ENCODE data around the gene JPT2. TPM values are rescaled to one million over a fixed set of nuclear protein-coding genes. Genes with fewer than 3 reads are reported as not detected.

The JPT2 gene
- polyA plus RNA-seq, 2 of the 4 experiments (the other 2 are of a cell fraction) = 97.6 to 139 TPM

DNA sequence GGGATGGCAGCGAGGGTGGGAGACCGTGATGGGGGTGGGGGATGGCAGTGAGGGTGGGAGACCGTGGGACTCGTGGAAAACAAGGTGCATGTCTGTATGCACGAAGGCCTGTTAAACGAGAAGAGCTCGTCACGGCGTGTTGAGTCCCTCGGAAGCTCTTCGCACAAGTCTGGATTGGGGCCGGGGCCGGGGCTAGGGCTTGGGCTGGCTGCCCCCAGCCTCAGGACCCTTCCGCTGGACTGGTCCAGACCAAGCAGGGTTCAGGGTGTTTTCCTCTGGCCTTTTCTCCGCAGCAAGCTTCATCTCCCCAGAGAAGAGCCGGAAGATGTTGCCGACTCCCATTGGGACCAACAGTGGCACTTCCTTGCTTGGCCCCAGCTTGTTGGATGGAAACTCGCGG, 7.7 kb upstream of the JPT2 start (continued):
- TF ChIP-seq CHD2 (IDR thresholded peaks at IDR 0.05; ENCODE audit: low read length, partially characterized antibody) = no peak
- no peak for TF ChIP-seq HEYL (CRISPR knock-in tag; IDR thresholded peaks at IDR 0.05)
- no peak for TF ChIP-seq NR3C1 (IDR thresholded peaks at IDR 0.05)
- TF ChIP-seq, protein P1, sequence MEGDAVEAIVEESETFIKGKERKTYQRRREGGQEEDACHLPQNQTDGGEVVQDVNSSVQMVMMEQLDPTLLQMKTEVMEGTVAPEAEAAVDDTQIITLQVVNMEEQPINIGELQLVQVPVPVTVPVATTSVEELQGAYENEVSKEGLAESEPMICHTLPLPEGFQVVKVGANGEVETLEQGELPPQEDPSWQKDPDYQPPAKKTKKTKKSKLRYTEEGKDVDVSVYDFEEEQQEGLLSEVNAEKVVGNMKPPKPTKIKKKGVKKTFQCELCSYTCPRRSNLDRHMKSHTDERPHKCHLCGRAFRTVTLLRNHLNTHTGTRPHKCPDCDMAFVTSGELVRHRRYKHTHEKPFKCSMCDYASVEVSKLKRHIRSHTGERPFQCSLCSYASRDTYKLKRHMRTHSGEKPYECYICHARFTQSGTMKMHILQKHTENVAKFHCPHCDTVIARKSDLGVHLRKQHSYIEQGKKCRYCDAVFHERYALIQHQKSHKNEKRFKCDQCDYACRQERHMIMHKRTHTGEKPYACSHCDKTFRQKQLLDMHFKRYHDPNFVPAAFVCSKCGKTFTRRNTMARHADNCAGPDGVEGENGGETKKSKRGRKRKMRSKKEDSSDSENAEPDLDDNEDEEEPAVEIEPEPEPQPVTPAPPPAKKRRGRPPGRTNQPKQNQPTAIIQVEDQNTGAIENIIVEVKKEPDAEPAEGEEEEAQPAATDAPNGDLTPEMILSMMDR (IDR thresholded peaks at IDR 0.05) = no peak
- no peak for TF ChIP-seq FOSL2 (IDR thresholded peaks at IDR 0.05)
- TF ChIP-seq FOSL2 (CRISPR knock-in tag; IDR thresholded peaks at IDR 0.05) = no peak
- no peak for TF ChIP-seq EHMT2 (IDR thresholded peaks at IDR 0.05; ENCODE audit: low read depth)
- TF ChIP-seq MAZ (IDR thresholded peaks at IDR 0.05; ENCODE audit: borderline replicate concordance, low read depth, low read length) = no peak
- no peak for TF ChIP-seq RNF2 (IDR thresholded peaks at IDR 0.05; ENCODE audit: borderline replicate concordance, low read depth)

DNA sequence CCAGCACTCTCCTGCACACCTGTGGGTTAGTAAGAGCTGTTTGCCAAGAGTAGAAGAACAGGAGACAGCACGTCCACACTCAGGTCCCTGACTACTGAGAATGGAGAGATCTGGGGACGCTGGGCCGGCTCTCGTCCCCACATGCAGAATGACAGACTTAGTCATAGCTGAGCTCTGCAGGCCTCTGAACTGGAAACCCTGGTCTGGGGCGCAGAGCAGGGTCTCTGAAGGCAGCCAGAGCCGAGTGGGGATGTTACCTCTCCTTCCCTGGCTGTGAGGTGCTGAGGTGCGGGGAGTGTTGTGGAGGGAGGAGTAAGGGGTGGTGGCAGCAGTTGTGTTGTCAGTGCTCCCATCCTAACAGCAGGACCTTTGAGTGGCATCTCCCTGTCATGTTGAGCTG, 7.2 kb upstream of the JPT2 start:
- no peak for FAIRE-seq
- peaks cover 12% of the 10 kb centered on the region for H3K4me1 ChIP-seq
- H3K4me2 ChIP-seq = no peak overlapping the region
- H3K27ac ChIP-seq = no peak overlapping the region
- ChIA-PET CTCF (interaction anchor here (0.8 to 1.6 kb wide), 3 partner anchors 21 to 62 kb away, joined by 3 to 5 read pairs (median 4); partner anchors contain the start of gene MAPK8IP3), POLR2A (no interaction called here)
- no peak for DNase-seq (ENCODE audit: low read depth in 1 of 2, low spot score in 1 of 2)
- H3K9me3 ChIP-seq = no peaks in the 10 kb centered on the region
- WGBS (ENCODE audit: missing lambda C conversion rate) = 92% methylated on average over 7 of the region's 7 CpGs
- ATAC-seq = no peak
- TF ChIP-seq EHF (CRISPR knock-in tag; IDR thresholded peaks at IDR 0.05) (no peak), HOXA7 (CRISPR knock-in tag; IDR thresholded peaks at IDR 0.05) (no peak), RCOR1 (IDR thresholded peaks at IDR 0.05; ENCODE audit: low read depth, low read length) (no peak), CHD4 (IDR thresholded peaks at IDR 0.05; ENCODE audit: borderline replicate concordance) (no peak), HEYL (CRISPR knock-in tag; IDR thresholded peaks at IDR 0.05) (no peak), PHF8 (IDR thresholded peaks at IDR 0.05; ENCODE audit: borderline replicate concordance, low read depth) (no peak), RAD21 (conservative IDR thresholded peaks at IDR 0.05 in 1 of 2, IDR thresholded peaks at IDR 0.05 in 1 of 2) (no peak), JUNB (IDR thresholded peaks at IDR 0.05) (no peak)
- no peak overlapping the region for H3K4me3 ChIP-seq

DNA sequence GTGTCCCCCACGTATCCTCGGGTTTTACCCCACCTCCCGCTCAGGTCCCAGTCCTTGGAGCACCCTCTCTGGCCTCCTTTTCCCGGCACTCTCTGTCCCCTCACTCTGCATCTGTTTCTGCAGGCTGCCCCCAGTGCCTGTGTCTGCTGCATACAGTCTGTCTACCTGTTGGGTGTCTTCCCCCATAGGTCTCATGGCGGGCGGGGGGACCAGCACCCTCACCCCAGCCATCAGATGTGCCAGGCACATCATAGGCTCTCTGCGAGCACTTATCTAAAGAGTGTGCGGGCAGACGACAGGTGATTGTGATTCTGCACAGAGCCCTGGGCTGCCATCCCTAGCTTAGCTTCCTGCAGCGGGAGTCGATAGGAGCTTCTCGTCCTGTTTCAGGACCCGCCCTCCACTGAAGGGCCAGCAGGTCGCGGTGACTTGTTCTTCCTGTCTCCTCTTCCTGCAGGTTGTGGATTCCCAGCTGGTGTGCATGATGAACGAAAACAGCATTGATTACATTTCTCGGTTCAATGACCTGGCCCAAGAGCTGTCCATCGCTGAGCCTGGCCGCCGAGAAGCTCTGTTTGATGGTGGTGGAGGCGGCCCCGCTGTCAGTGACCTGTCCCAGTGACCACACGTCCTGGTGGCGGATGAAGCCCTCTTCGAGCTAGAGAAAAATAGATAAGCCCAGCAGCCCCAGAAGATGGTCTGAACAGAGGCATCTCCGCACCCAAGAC, 4.5 kb upstream of the JPT2 start:
- POLR2A ChIA-PET = interaction anchor here (1.2 kb wide), 1 partner anchor 33 kb away, joined by 4 read pairs; the partner anchor contains the start of gene MAPK8IP3
- H3K4me2 ChIP-seq = no peak overlapping the region
- peaks cover 17% of the 10 kb centered on the region for H3K4me1 ChIP-seq
- DNase-seq (ENCODE audit: low read depth in 1 of 2, low spot score in 1 of 2) = no peak
- no peak for FAIRE-seq
- no peaks in the 10 kb centered on the region for H3K9me3 ChIP-seq
- WGBS (ENCODE audit: missing lambda C conversion rate) = 96% methylated on average over 26 of the region's 26 CpGs
- no peak overlapping the region for H3K4me3 ChIP-seq
- no peak overlapping the region for H3K27ac ChIP-seq
- no peak for ATAC-seq
- TF ChIP-seq, protein P2, sequence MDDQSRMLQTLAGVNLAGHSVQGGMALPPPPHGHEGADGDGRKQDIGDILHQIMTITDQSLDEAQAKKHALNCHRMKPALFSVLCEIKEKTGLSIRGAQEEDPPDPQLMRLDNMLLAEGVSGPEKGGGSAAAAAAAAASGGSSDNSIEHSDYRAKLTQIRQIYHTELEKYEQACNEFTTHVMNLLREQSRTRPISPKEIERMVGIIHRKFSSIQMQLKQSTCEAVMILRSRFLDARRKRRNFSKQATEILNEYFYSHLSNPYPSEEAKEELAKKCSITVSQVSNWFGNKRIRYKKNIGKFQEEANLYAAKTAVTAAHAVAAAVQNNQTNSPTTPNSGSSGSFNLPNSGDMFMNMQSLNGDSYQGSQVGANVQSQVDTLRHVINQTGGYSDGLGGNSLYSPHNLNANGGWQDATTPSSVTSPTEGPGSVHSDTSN (IDR thresholded peaks at IDR 0.05) = no peak
- TF ChIP-seq, protein P3, sequence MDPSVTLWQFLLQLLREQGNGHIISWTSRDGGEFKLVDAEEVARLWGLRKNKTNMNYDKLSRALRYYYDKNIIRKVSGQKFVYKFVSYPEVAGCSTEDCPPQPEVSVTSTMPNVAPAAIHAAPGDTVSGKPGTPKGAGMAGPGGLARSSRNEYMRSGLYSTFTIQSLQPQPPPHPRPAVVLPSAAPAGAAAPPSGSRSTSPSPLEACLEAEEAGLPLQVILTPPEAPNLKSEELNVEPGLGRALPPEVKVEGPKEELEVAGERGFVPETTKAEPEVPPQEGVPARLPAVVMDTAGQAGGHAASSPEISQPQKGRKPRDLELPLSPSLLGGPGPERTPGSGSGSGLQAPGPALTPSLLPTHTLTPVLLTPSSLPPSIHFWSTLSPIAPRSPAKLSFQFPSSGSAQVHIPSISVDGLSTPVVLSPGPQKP (IDR thresholded peaks at IDR 0.05; ENCODE audit: low read depth, low read length) = no peak
- TF ChIP-seq, protein P4, sequence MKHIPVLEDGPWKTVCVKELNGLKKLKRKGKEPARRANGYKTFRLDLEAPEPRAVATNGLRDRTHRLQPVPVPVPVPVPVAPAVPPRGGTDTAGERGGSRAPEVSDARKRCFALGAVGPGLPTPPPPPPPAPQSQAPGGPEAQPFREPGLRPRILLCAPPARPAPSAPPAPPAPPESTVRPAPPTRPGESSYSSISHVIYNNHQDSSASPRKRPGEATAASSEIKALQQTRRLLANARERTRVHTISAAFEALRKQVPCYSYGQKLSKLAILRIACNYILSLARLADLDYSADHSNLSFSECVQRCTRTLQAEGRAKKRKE (CRISPR knock-in tag; IDR thresholded peaks at IDR 0.05; ENCODE audit: low read depth) = no peak
- TF ChIP-seq EHMT2 (IDR thresholded peaks at IDR 0.05; ENCODE audit: low read depth) (no peak), RCOR1 (IDR thresholded peaks at IDR 0.05; ENCODE audit: low read depth, low read length) (no peak), NR3C1 (IDR thresholded peaks at IDR 0.05) (no peak), FOXS1 (CRISPR knock-in tag; IDR thresholded peaks at IDR 0.05) (no peak)
- CTCF ChIA-PET = interaction anchor here (0.7 to 7.3 kb wide), 3 partner anchors 21 to 92 kb away, joined by 3 to 63 read pairs (median 4); partner anchors contain the start of gene MAPK8IP3
